Suprapubic skin (tissue), 4 donors: Measurements from ENCODE around the gene HERC2.

Source experiments
- CTCF ChIP-seq, 2 donors: fragments of 200-600 bp in 1 of 2; fragments of 450-650 bp in 1 of 2; sonication (generic) in 1 of 2; IDR thresholded peaks; one replicate each; pipeline ENCODE4 v1.5.1; 2016 to 2019; ENCODE audit warnings: antibody characterized with exemption in 2 of 2, mild to moderate bottlenecking in 1 of 2, moderate library complexity in 1 of 2
- EP300 ChIP-seq: sonication (generic); formaldehyde crosslinking; IDR thresholded peaks from one replicate; pipeline ENCODE4 v1.6.1; 2017; ENCODE audit warnings: antibody characterized with exemption
- POLR2A ChIP-seq, 2 donors: fragments of 450-650 bp; IDR thresholded peaks; one replicate each; pipeline ENCODE4 v1.6.1; 2017; ENCODE audit warnings: antibody characterized with exemption in 2 of 2, mild to moderate bottlenecking in 2 of 2, moderate library complexity in 2 of 2
- POLR2AphosphoS5 ChIP-seq, 3 donors: sonication (generic); formaldehyde crosslinking; IDR thresholded peaks; one replicate each; pipeline ENCODE4 v1.6.1; 2017; ENCODE audit warnings: antibody characterized with exemption in 3 of 3

DNA sequence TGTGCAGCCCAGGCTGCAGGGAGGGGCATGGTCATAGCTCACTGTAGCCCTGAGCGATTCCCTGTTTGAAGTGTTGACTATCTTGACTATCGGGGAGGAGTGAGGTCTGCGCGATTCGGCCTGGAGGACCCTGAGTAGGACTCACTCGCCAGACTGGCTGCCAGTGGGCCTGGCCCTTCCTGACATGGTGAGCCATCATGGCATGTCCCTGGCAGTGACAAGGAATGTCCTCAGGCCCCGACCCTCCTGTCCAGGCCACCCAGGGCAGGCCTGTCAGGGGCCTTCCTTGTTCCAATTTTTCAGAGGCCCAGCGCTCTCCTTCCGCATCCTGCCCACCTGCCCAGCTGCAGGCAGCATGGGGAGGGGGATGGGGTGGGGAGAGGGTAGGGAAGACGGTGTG lies 217.7 kb downstream of the HERC2 start:
- no peak for TF ChIP-seq CTCF (IDR thresholded peaks at IDR 0.05)
- no peak for TF ChIP-seq POLR2A (IDR thresholded peaks at IDR 0.05)
- TF ChIP-seq POLR2AphosphoS5 (IDR thresholded peaks at IDR 0.05) = no peak
- no peak for TF ChIP-seq EP300
